ENCODE results near the gene PEX10.

Gene PEX10

GRCh38 chr1:2404142-2404889, 8.0 kb downstream of the PEX10 start:
- DNase-seq (ENCODE audit: low read depth), result no peak

- no peak for DNase-seq (ENCODE audit: low read depth)
These were observed 9.1 kb downstream of the PEX10 start for GRCh38 chr1:2403273-2403672.

- no peak for DNase-seq (ENCODE audit: low read depth)
These were observed 9.9 kb downstream of the PEX10 start for GRCh38 chr1:2402420-2402819.

GRCh38 chr1:2400950-2401649, 11.3 kb downstream of the PEX10 start:
- no peak for DNase-seq (ENCODE audit: low read depth)

- no peak for DNase-seq (ENCODE audit: low read depth)
These were observed 11.8 kb downstream of the PEX10 start for GRCh38 chr1:2400576-2400909.

- DNase-seq (ENCODE audit: low read depth), result no peak
These were observed 12.3 kb downstream of the PEX10 start for GRCh38 chr1:2399890-2400575.

GRCh38 chr1:2398871-2399270, 13.5 kb downstream of the PEX10 start:
- no peak for DNase-seq (ENCODE audit: low read depth)

- no peak for DNase-seq (ENCODE audit: low read depth)
These were observed 15.2 kb downstream of the PEX10 start for GRCh38 chr1:2397007-2397679.

GRCh38 chr1:2396476-2396875, 15.9 kb downstream of the PEX10 start:
- DNase-seq (ENCODE audit: low read depth), result no peak

- DNase-seq (ENCODE audit: low read depth), result no peak
These were observed 16.3 kb downstream of the PEX10 start for GRCh38 chr1:2396059-2396458.

GRCh38 chr1:2395245-2395644, 17.1 kb downstream of the PEX10 start:
- DNase-seq (ENCODE audit: low read depth), result no peak

GRCh38 chr1:2394761-2395160, 17.6 kb downstream of the PEX10 start:
- DNase-seq (ENCODE audit: low read depth), result no peak

- no peak for DNase-seq (ENCODE audit: low read depth)
These were observed 18.1 kb downstream of the PEX10 start for GRCh38 chr1:2394220-2394619.

GRCh38 chr1:2393471-2393877, 18.9 kb downstream of the PEX10 start:
- no peak for DNase-seq (ENCODE audit: low read depth)

- DNase-seq (ENCODE audit: low read depth), result no peak
These were observed 19.7 kb downstream of the PEX10 start for GRCh38 chr1:2392686-2393085.

- no peak for DNase-seq (ENCODE audit: low read depth)
These were observed 20.3 kb downstream of the PEX10 start for GRCh38 chr1:2391931-2392509.

- peak; percentile 98 for DNase-seq (ENCODE audit: low read depth)
These were observed 21.1 kb downstream of the PEX10 start, which contains the start of the genes MORN1 and RER1 for GRCh38 chr1:2391041-2391930. TSS of gene MORN1 (minus strand) at chr1:2391554. CDS start at chr1:2391533, 21 bp downstream. TSS of gene RER1 (plus strand) at chr1:2391841. CDS start at chr1:2395791, 3,950 bp downstream.

- no peak for DNase-seq (ENCODE audit: low read depth)
These were observed 22.7 kb downstream of the PEX10 start for GRCh38 chr1:2389644-2390043.

GRCh38 chr1:2388004-2388913, 24.1 kb downstream of the PEX10 start:
- no peak for DNase-seq (ENCODE audit: low read depth)

All from stimulated activated CD4-positive, alpha-beta T cell treated with anti-CD3 and anti-CD28 coated beads, Interleukin-2, amount 100 ng/mL, for 4 hours (primary cell).